ENCODE data around the gene PPARGC1A. TPM values are rescaled to one million over a fixed set of nuclear protein-coding genes. Genes with fewer than 3 reads are reported as not detected.

Gene PPARGC1A
- polyA plus RNA-seq, 1 experiment: 0.73 TPM

GRCh38 chr4:23763559-23763958, 126.3 kb downstream of the PPARGC1A start:
- ChIA-PET POLR2A (no interaction called here), CTCF (no interaction called here)
- no peaks in the 10 kb centered on the region for H3K9me3 ChIP-seq (ENCODE audit: control insufficient read depth, insufficient read depth, low read length)
- H3K27me3 ChIP-seq (ENCODE audit: control insufficient read depth, insufficient read depth, low read length): no peaks in the 10 kb centered on the region
- no peak overlapping the region for H3K4me3 ChIP-seq (ENCODE audit: low read depth, low read length)
- TF ChIP-seq CTCF (IDR thresholded peaks at IDR 0.05; ENCODE audit: low read depth, low read length): no peak
- DNase-seq (ENCODE audit: low read depth, low spot score): no peak
- H3K27ac ChIP-seq (ENCODE audit: low read depth, low read length): no peak overlapping the region

- no peak for TF ChIP-seq CTCF (IDR thresholded peaks at IDR 0.05; ENCODE audit: low read depth, low read length)
- Histone ChIP-seq H3K4me3 (ENCODE audit: low read depth, low read length) (no peak overlapping the region), H3K27me3 (ENCODE audit: control insufficient read depth, insufficient read depth, low read length) (no peaks in the 10 kb centered on the region), H3K27ac (ENCODE audit: low read depth, low read length) (no peak overlapping the region), H3K9me3 (ENCODE audit: control insufficient read depth, insufficient read depth, low read length) (no peaks in the 10 kb centered on the region)
- no peak for DNase-seq (ENCODE audit: low read depth, low spot score)
- POLR2A ChIA-PET: no interaction called here
- CTCF ChIA-PET: no interaction called here
Measured at GRCh38 chr4:23762551-23762950, 127.3 kb downstream of the PPARGC1A start.

- TF ChIP-seq CTCF (IDR thresholded peaks at IDR 0.05; ENCODE audit: low read depth, low read length): no peak
- Histone ChIP-seq H3K27ac (ENCODE audit: low read depth, low read length) (no peak overlapping the region), H3K9me3 (ENCODE audit: control insufficient read depth, insufficient read depth, low read length) (no peaks in the 10 kb centered on the region), H3K27me3 (ENCODE audit: control insufficient read depth, insufficient read depth, low read length) (no peaks in the 10 kb centered on the region), H3K4me3 (ENCODE audit: low read depth, low read length) (no peak overlapping the region)
- POLR2A ChIA-PET: no interaction called here
- CTCF ChIA-PET: no interaction called here
- no peak for DNase-seq (ENCODE audit: low read depth, low spot score)
Measured at GRCh38 chr4:23759066-23759465, 130.8 kb downstream of the PPARGC1A start.

- ChIA-PET CTCF (no interaction called here), POLR2A (no interaction called here)
- no peak for DNase-seq (ENCODE audit: low read depth, low spot score)
- Histone ChIP-seq H3K27me3 (ENCODE audit: control insufficient read depth, insufficient read depth, low read length) (no peaks in the 10 kb centered on the region), H3K4me3 (ENCODE audit: low read depth, low read length) (no peak overlapping the region), H3K27ac (ENCODE audit: low read depth, low read length) (no peak overlapping the region), H3K9me3 (ENCODE audit: control insufficient read depth, insufficient read depth, low read length) (no peaks in the 10 kb centered on the region)
- TF ChIP-seq CTCF (IDR thresholded peaks at IDR 0.05; ENCODE audit: low read depth, low read length): no peak
Measured at GRCh38 chr4:23754688-23755087, 135.2 kb downstream of the PPARGC1A start.

GRCh38 chr4:23750125-23750524, 139.7 kb downstream of the PPARGC1A start:
- POLR2A ChIA-PET: no interaction called here
- Histone ChIP-seq H3K4me3 (ENCODE audit: low read depth, low read length) (no peak overlapping the region), H3K27me3 (ENCODE audit: control insufficient read depth, insufficient read depth, low read length) (no peaks in the 10 kb centered on the region), H3K9me3 (ENCODE audit: control insufficient read depth, insufficient read depth, low read length) (no peaks in the 10 kb centered on the region), H3K27ac (ENCODE audit: low read depth, low read length) (no peak overlapping the region)
- no peak for TF ChIP-seq CTCF (IDR thresholded peaks at IDR 0.05; ENCODE audit: low read depth, low read length)
- CTCF ChIA-PET: no interaction called here
- no peak for DNase-seq (ENCODE audit: low read depth, low spot score)
